ENCODE measurements around the gene LRTM2.

DNA sequence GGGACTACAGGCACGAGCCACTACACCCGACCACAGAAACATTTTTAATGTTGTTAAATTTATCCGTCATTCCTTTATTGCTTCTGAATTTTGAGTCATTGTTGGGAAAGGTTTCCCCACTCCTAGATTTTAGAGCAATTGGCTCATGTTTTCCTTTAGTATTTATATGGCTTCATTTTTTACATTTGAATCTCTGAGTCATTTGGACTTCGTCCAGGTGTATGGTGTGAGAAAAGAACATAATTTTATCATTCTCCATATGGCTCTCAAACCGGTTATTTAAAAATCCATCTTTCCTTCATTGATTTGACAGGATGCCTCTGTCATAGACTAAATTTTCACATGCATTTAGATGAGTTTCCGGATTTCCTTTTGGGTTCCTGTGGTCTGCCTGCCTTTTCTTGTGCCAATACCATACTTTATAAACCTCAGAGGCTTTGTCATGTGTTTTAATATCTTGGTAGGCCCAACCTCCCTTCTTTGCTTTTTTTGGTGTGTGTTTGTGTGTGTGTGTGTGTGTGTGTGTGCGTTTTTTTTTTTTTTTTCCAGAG, 30.9 kb downstream of the LRTM2 start:
- TF ChIP-seq, protein P1, sequence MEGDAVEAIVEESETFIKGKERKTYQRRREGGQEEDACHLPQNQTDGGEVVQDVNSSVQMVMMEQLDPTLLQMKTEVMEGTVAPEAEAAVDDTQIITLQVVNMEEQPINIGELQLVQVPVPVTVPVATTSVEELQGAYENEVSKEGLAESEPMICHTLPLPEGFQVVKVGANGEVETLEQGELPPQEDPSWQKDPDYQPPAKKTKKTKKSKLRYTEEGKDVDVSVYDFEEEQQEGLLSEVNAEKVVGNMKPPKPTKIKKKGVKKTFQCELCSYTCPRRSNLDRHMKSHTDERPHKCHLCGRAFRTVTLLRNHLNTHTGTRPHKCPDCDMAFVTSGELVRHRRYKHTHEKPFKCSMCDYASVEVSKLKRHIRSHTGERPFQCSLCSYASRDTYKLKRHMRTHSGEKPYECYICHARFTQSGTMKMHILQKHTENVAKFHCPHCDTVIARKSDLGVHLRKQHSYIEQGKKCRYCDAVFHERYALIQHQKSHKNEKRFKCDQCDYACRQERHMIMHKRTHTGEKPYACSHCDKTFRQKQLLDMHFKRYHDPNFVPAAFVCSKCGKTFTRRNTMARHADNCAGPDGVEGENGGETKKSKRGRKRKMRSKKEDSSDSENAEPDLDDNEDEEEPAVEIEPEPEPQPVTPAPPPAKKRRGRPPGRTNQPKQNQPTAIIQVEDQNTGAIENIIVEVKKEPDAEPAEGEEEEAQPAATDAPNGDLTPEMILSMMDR (IDR thresholded peaks at IDR 0.05), result no peak
- no peak for TF ChIP-seq ZFX (IDR thresholded peaks at IDR 0.05; ENCODE audit: borderline replicate concordance)
